ENCODE data around the gene SMYD3. TPM values are rescaled to one million over a fixed set of nuclear protein-coding genes. Genes with fewer than 3 reads are reported as not detected.

The SMYD3 gene
- total RNA-seq, 1 experiment from 2014 or later, result 17.4 TPM

- POLR2A ChIA-PET, result interaction anchor here (0.5 to 0.7 kb wide), 2 partner anchors 134 to 523 kb away, joined by 3 read pairs; no protein-coding TSS in a partner anchor
- in situ Hi-C loops (cut with HindIII; ENCODE audit: low pct_unique_long_range_greater_than_20kb, low sequenced_read_pairs) (no loop called here), intact Hi-C loops (cut with micrococcal nuclease; ENCODE audit: unreplicated experiment) (no loop called here)
- DNase-seq (ENCODE audit: low read depth, low spot score) (no peak), ATAC-seq (no peak)
- Histone ChIP-seq H3K9me3 (ENCODE audit: control insufficient read depth, insufficient read depth, low read depth, low read length) (no peaks in the 10 kb centered on the region), H3K27me3 (ENCODE audit: control insufficient read depth, insufficient read depth, low read length) (no peaks in the 10 kb centered on the region), H3K27ac (ENCODE audit: low read length) (no peak overlapping the region), H3K36me3 (ENCODE audit: control insufficient read depth, insufficient read depth, low read length) (no peaks in the 10 kb centered on the region), H3K4me1 (ENCODE audit: control insufficient read depth, insufficient read depth, low read length) (no peaks in the 10 kb centered on the region), H3K4me3 (ENCODE audit: low read depth in 2 of 2, low read length in 2 of 2) (no peak overlapping the region)
- CTCF ChIA-PET, result no interaction called here
- BruUV-seq (replicated peaks), result no TSS peak
- TF ChIP-seq SIN3A (IDR thresholded peaks at IDR 0.05; ENCODE audit: borderline replicate concordance, insufficient read depth, low read depth, low read length), result no peak
- no peak for TF ChIP-seq POLR2AphosphoS5 (IDR thresholded peaks at IDR 0.05; ENCODE audit: low read depth, low read length)
- TF ChIP-seq CTCF (IDR thresholded peaks at IDR 0.05), result no peak
- no peak for TF ChIP-seq TCF7L2 (IDR thresholded peaks at IDR 0.05; ENCODE audit: low read depth, low read length)
- TF ChIP-seq REST (IDR thresholded peaks at IDR 0.05; ENCODE audit: insufficient read depth in 1 of 2, low read depth in 2 of 2, low read length in 1 of 2), result no peak
These were observed 567.2 kb downstream of the SMYD3 start for GRCh38 chr1:245939756-245940345.

- no peaks in the 10 kb centered on the region for H3K27me3 ChIP-seq (ENCODE audit: control insufficient read depth, insufficient read depth, low read length)
- no peak overlapping the region for H3K27ac ChIP-seq (ENCODE audit: low read length)
- H3K4me3 ChIP-seq (ENCODE audit: low read depth in 2 of 2, low read length in 2 of 2), result no peak overlapping the region
- ChIA-PET POLR2A (no interaction called here), CTCF (no interaction called here)
- no peaks in the 10 kb centered on the region for H3K36me3 ChIP-seq (ENCODE audit: control insufficient read depth, insufficient read depth, low read length)
- no peak for ATAC-seq
- TF ChIP-seq POLR2AphosphoS5 (IDR thresholded peaks at IDR 0.05; ENCODE audit: low read depth, low read length) (no peak), TCF7L2 (IDR thresholded peaks at IDR 0.05; ENCODE audit: low read depth, low read length) (no peak), SIN3A (IDR thresholded peaks at IDR 0.05; ENCODE audit: borderline replicate concordance, insufficient read depth, low read depth, low read length) (no peak), CTCF (IDR thresholded peaks at IDR 0.05) (no peak), REST (IDR thresholded peaks at IDR 0.05; ENCODE audit: insufficient read depth in 1 of 2, low read depth in 2 of 2, low read length in 1 of 2) (no peak)
- intact Hi-C loops (cut with micrococcal nuclease; ENCODE audit: unreplicated experiment), result no loop called here
- no peaks in the 10 kb centered on the region for H3K4me1 ChIP-seq (ENCODE audit: control insufficient read depth, insufficient read depth, low read length)
- no peak for DNase-seq (ENCODE audit: low read depth, low spot score)
- BruUV-seq (replicated peaks), result no TSS peak
- in situ Hi-C loops (cut with HindIII; ENCODE audit: low pct_unique_long_range_greater_than_20kb, low sequenced_read_pairs), result no loop called here
- no peaks in the 10 kb centered on the region for H3K9me3 ChIP-seq (ENCODE audit: control insufficient read depth, insufficient read depth, low read depth, low read length)
These were observed 569.0 kb downstream of the SMYD3 start for GRCh38 chr1:245938046-245938435.

Measured in Panc1 (cell line).